Endothelial cell of umbilical vein (primary cell): ENCODE data around the gene GPR137C. TPM values are rescaled to one million over a fixed set of nuclear protein-coding genes. Genes with fewer than 3 reads are reported as not detected.

Source experiments
- BruUV-seq: library from RNA; stranded (reverse); fragments of 400-500 nt; replicated peaks from 2 replicates; lab custom pipeline; 2021; lab: Mats Ljungman, UMichigan
- CTCF ChIA-PET: fragments of 300-600, 350-600 bp; sonication (Branson Sonifier 250); formaldehyde crosslinking; loops from one replicate; lab custom pipeline; 2021; ENCODE audit warnings: antibody characterized with exemption, inconsistent platforms; lab: Charles Lee
- POLR2A ChIA-PET: fragments of 300-600, 350-600 bp; sonication (Branson Sonifier 250); formaldehyde crosslinking; loops from one replicate; lab custom pipeline; 2021; ENCODE audit warnings: antibody characterized with exemption, inconsistent platforms; lab: Charles Lee
- DNase-seq: peaks from one replicate; pipeline ENCODE4 v3.0.0-alpha.2; 2011; ENCODE audit warnings: low read depth, low spot score
- FAIRE-seq: peaks from 2 replicates; lab custom pipeline; 2011; peaks lifted over from hg19 to GRCh38; lab: Jason Lieb, UNC
- H2AFZ ChIP-seq: 2 replicates; pipeline ENCODE4 v1.6.0; 2012; ENCODE audit warnings: low read depth, low read length, control low read depth, inconsistent platforms
- H3K27ac ChIP-seq: 2 replicates; pipeline ENCODE4 v1.5.1; 2011; ENCODE audit warnings: low read depth, mild to moderate bottlenecking, control low read depth, low read length, moderate library complexity; ENCODE audit not compliant: insufficient read depth
- H3K27me3 ChIP-seq, 2 experiments: 2 replicates each; pipeline versions ENCODE4 v1.6.0 to v1.6.1; 2011; ENCODE audit warnings: low read length in 2 of 2, mixed read lengths in 1 of 2; ENCODE audit not compliant: control insufficient read depth in 2 of 2, insufficient read depth in 2 of 2
- H3K36me3 ChIP-seq, 2 experiments: 2 replicates in 1 of 2; 3 replicates in 1 of 2; pipeline ENCODE4 v1.5.1; 2011; ENCODE audit warnings: low read length in 2 of 2, mild to moderate bottlenecking in 1 of 2, moderate library complexity in 1 of 2; ENCODE audit not compliant: control insufficient read depth in 2 of 2, insufficient read depth in 2 of 2; ENCODE audit errors: extremely low read depth in 1 of 2
- H3K4me1 ChIP-seq: 3 replicates; pipeline ENCODE4 v1.5.1; 2011; ENCODE audit warnings: mild to moderate bottlenecking, low read length; ENCODE audit not compliant: control insufficient read depth, insufficient read depth; ENCODE audit errors: extremely low read depth
- H3K4me2 ChIP-seq: 2 replicates; pipeline ENCODE4 v1.6.1; 2011; ENCODE audit warnings: low read length, control low read depth, mixed read lengths; ENCODE audit not compliant: insufficient read depth
- H3K4me3 ChIP-seq, 3 experiments: fragments of 200-600 bp in 1 of 3; sonication (generic), shearing (Covaris generic) in 1 of 3; replicated peaks in 1 of 3; 2 replicates each; pipeline ENCODE4 v1.5.1; 2011 to 2016; ENCODE audit warnings: control low read depth in 3 of 3, low read length in 3 of 3, mild to moderate bottlenecking in 2 of 3, inconsistent platforms in 1 of 3, low read depth in 1 of 3, moderate library complexity in 1 of 3; ENCODE audit not compliant: insufficient read depth in 1 of 3
- H3K79me2 ChIP-seq: 2 replicates; pipeline ENCODE4 v1.6.0; 2012; ENCODE audit warnings: low read length, inconsistent platforms; ENCODE audit not compliant: control insufficient read depth, insufficient read depth
- H3K9ac ChIP-seq: replicated peaks from 2 replicates; pipeline ENCODE3; 2011; ENCODE audit warnings: low read length, control low read depth; ENCODE audit not compliant: insufficient read depth; ENCODE audit errors: extremely low read depth
- H3K9me1 ChIP-seq: replicated peaks from 3 replicates; pipeline ENCODE4 v1.6.0; 2011; ENCODE audit warnings: mild to moderate bottlenecking, low read length; ENCODE audit not compliant: control insufficient read depth, insufficient read depth; ENCODE audit errors: extremely low read depth
- H3K9me3 ChIP-seq: replicated peaks from 2 replicates; pipeline ENCODE4 v1.5.1; 2012; ENCODE audit warnings: low read length, inconsistent platforms; ENCODE audit not compliant: control insufficient read depth, insufficient read depth
- H4K20me1 ChIP-seq: replicated peaks from 2 replicates; pipeline ENCODE3; 2011; ENCODE audit warnings: mild to moderate bottlenecking, low read length; ENCODE audit not compliant: control insufficient read depth, insufficient read depth; ENCODE audit errors: extremely low read depth
- CTCF ChIP-seq, 2 donors: IDR thresholded peaks; 1 replicate in 1 of 2; 2 replicates in 1 of 2; pipeline ENCODE4 v1.5.1; 2011; ENCODE audit warnings: low read length in 2 of 2, mild to moderate bottlenecking in 2 of 2, moderate library complexity in 2 of 2, control low read depth in 1 of 2, inconsistent platforms in 1 of 2, low read depth in 1 of 2; ENCODE audit not compliant: insufficient read depth in 1 of 2; ENCODE audit errors: extremely low read depth in 1 of 2
- EZH2 ChIP-seq: IDR thresholded peaks from 2 replicates; pipeline ENCODE4 v1.6.1; 2012; ENCODE audit warnings: borderline replicate concordance, low read depth, mild to moderate bottlenecking, moderate library complexity, low read length, inconsistent platforms; ENCODE audit not compliant: severe bottlenecking
- FOS ChIP-seq: IDR thresholded peaks from 2 replicates; pipeline ENCODE4 v1.6.1; 2011; ENCODE audit warnings: mild to moderate bottlenecking, low read length, moderate library complexity, borderline replicate concordance; ENCODE audit not compliant: insufficient read depth
- GATA2 ChIP-seq: IDR thresholded peaks from 2 replicates; pipeline ENCODE4 v1.7.0; 2011; ENCODE audit warnings: low read depth, mild to moderate bottlenecking, moderate library complexity, mixed read lengths, low read length; ENCODE audit not compliant: insufficient read length, insufficient read depth
- MAX ChIP-seq: IDR thresholded peaks from 2 replicates; pipeline ENCODE4 v1.6.1; 2011; ENCODE audit not compliant: insufficient read depth, insufficient read length
- MYC ChIP-seq: IDR thresholded peaks from one replicate; pipeline ENCODE4 v1.6.1; 2011; ENCODE audit warnings: mild to moderate bottlenecking, low read depth, low read length
- POLR2A ChIP-seq: IDR thresholded peaks from 2 replicates; pipeline ENCODE4 v1.6.1; 2012; ENCODE audit warnings: low read depth, mild to moderate bottlenecking, control low read depth, low read length
- POLR2AphosphoS5 ChIP-seq: IDR thresholded peaks from 2 replicates; pipeline ENCODE4 v1.6.1; 2012; ENCODE audit warnings: low read depth, mild to moderate bottlenecking, control low read depth, low read length, moderate library complexity; ENCODE audit not compliant: insufficient read depth
- dilution Hi-C: fragments of 300-500 bp; cut with MboI; formaldehyde crosslinking; loops from one replicate; pipeline ENCODE4 v1.15.0; 2019; ENCODE audit warnings: low sequenced_read_pairs; ENCODE audit not compliant: extremely low pct_ligation_motif_present
- intact Hi-C: fragments of 100-400 bp; cut with micrococcal nuclease; formaldehyde crosslinking; loops from one replicate; pipeline ENCODE4 v1.10.0; 2022
- polyA plus RNA-seq, 4 experiments: library from polyadenylated mRNA; depleted of rRNA in 3 of 4; stranded (reverse) in 3 of 4; unstranded in 1 of 4; fragments of >200 nt; gene quantifications; 2 replicates each; pipeline versions ENCODE4 v1.2.1 to v1.2.3, GENCODE V29; 2011 to 2012; ENCODE audit warnings: missing spikeins in 1 of 4
- total RNA-seq: library from RNA; stranded (reverse); gene quantifications from 2 replicates; pipeline ENCODE4 v1.2.3, GENCODE V29; 2021

Gene GPR137C
- total and polyA plus RNA-seq, 2 donors (not counting 3 experiments of a cell fraction or from before 2014, with no cell fraction given), result 1.5 to 5.7 TPM

- no peak for DNase-seq
- intact Hi-C loops (no loop called here), dilution Hi-C loops (no loop called here)
- Histone ChIP-seq H2AFZ (no peak overlapping the region), H3K79me2 (no peaks in the 10 kb centered on the region), H3K4me1 (no peaks in the 10 kb centered on the region), H3K9ac (no peak overlapping the region), H4K20me1 (no peaks in the 10 kb centered on the region), H3K9me1 (no peaks in the 10 kb centered on the region), H3K4me3 (no peak overlapping the region), H3K27me3 (no peaks in the 10 kb centered on the region), H3K4me2 (no peak overlapping the region), H3K27ac (no peak overlapping the region), H3K9me3 (no peaks in the 10 kb centered on the region), H3K36me3 (no peaks in the 10 kb centered on the region)
- no peak for FAIRE-seq
- no TSS peak for BruUV-seq
- ChIA-PET CTCF (no interaction called here), POLR2A (no interaction called here)
- TF ChIP-seq FOS (no peak), MAX (no peak), POLR2A (no peak), MYC (no peak), GATA2 (no peak)
These were observed 16.4 kb upstream of the GPR137C start for GRCh38 chr14:52536269-52536668.

GRCh38 chr14:52538623-52539022, 14.0 kb upstream of the GPR137C start:
- TF ChIP-seq GATA2, result no peak
- no peak for TF ChIP-seq FOS
- no peak for TF ChIP-seq POLR2A
- no peak for TF ChIP-seq CTCF (IDR thresholded peaks at IDR 0.05; ENCODE audit: extremely low read depth in 1 of 2, insufficient read depth in 1 of 2, low read depth in 1 of 2, low read length in 2 of 2)
- no peak for TF ChIP-seq MYC
- TF ChIP-seq POLR2AphosphoS5, result no peak
- no peak for TF ChIP-seq EZH2
- TF ChIP-seq MAX, result no peak
- ChIA-PET POLR2A (no interaction called here), CTCF (no interaction called here)
- Histone ChIP-seq H3K9ac (no peak overlapping the region), H3K27me3 (no peaks in the 10 kb centered on the region), H3K4me3 (no peak overlapping the region), H3K9me3 (no peaks in the 10 kb centered on the region), H2AFZ (no peak overlapping the region), H3K36me3 (no peaks in the 10 kb centered on the region), H3K9me1 (no peaks in the 10 kb centered on the region), H3K4me2 (no peak overlapping the region), H3K4me1 (no peaks in the 10 kb centered on the region), H4K20me1 (no peaks in the 10 kb centered on the region), H3K79me2 (no peaks in the 10 kb centered on the region), H3K27ac (no peak overlapping the region)
- DNase-seq, result no peak
- FAIRE-seq, result no peak
- BruUV-seq, result no TSS peak
- dilution Hi-C loops, result no loop called here
- intact Hi-C loops, result no loop called here
